ENCODE results near the gene CES2. TPM values are rescaled to one million over a fixed set of nuclear protein-coding genes. Genes with fewer than 3 reads are reported as not detected.
"Not testable (repeated sequence)": the region's sequence is repeated elsewhere in the genome, so short reads cannot be mapped to it uniquely, and the experiment has no call there.

CES2 gene
- total and polyA plus RNA-seq, 10 donors, result 8.0 to 48.1 (median 32.1) TPM

DNA sequence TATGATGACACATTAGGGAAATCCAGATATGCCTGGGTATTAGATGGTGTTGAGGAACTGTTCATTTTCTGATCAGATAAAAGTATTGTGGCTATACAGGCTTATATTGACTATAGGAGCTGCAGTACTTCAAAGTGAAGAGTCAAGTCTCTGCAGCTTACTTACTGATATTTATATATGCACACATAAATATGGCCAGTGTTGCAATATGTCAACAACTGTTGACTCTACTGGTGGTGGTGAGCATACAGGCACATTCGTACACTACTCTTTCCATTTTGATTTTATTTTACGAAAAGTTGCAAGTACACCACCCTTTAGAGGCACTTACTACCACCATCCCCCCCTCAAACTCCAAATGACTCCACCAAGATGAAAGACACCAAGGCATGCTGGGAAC is 3.7 kb upstream of the CES2 start:
- TF ChIP-seq POLR2A (IDR thresholded peaks at IDR 0.05), result no peak
- TF ChIP-seq, protein P1, sequence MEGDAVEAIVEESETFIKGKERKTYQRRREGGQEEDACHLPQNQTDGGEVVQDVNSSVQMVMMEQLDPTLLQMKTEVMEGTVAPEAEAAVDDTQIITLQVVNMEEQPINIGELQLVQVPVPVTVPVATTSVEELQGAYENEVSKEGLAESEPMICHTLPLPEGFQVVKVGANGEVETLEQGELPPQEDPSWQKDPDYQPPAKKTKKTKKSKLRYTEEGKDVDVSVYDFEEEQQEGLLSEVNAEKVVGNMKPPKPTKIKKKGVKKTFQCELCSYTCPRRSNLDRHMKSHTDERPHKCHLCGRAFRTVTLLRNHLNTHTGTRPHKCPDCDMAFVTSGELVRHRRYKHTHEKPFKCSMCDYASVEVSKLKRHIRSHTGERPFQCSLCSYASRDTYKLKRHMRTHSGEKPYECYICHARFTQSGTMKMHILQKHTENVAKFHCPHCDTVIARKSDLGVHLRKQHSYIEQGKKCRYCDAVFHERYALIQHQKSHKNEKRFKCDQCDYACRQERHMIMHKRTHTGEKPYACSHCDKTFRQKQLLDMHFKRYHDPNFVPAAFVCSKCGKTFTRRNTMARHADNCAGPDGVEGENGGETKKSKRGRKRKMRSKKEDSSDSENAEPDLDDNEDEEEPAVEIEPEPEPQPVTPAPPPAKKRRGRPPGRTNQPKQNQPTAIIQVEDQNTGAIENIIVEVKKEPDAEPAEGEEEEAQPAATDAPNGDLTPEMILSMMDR (IDR thresholded peaks at IDR 0.05 in 8 of 11, conservative IDR thresholded peaks at IDR 0.05 in 3 of 11), result no peak
- TF ChIP-seq POLR2AphosphoS5 (IDR thresholded peaks at IDR 0.05), result no peak
- Histone ChIP-seq H3K4me1 (peaks cover 30 to 55% (median 37%) of the 10 kb centered on the region in 6 donors), H3K36me3 (peaks cover 0 to 34% (median 11%) of the 10 kb centered on the region in 6 donors), H3K27ac (no peak overlapping the region), H3K4me3 (no peak overlapping the region), H3K27me3 (replicated peaks in 1 of 7) (peaks cover 0 to 1% (median 0%) of the 10 kb centered on the region in 7 donors), H3K9me3 (no peaks in the 10 kb centered on the region)
- intact Hi-C loops (cut with DNase I; ENCODE audit: low total_unique reads), result no loop called here
- DNase-seq, result no peak
- 90 to 95% (median 94%) methylated on average over 2 of the region's 2 CpGs for WGBS, 5 donors

DNA sequence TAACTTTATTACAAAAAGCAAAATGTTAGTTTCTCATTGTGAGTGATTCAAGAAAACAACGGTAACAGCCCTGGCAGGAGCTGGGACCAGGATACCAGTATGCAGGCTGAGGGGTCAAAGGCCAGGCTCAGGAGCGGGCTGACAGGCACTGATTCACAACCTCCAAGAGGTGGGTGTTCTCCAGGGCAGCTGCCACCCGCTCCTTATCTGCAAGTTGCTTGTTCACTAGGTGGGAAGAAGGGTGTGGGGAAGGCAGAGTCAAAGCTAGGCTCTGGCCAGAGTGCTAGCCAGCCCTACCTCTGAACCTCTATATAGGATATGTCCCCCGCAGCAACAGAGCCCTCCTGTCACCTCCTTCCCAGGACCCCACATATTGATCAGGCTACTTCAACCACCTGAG is 3.2 kb upstream of the CES2 start:
- peaks cover 31 to 55% (median 40%) of the 10 kb centered on the region in 6 donors for H3K4me1 ChIP-seq
- TF ChIP-seq, protein P1 (IDR thresholded peaks at IDR 0.05 in 8 of 11, conservative IDR thresholded peaks at IDR 0.05 in 3 of 11), result no peak
- TF ChIP-seq POLR2AphosphoS5 (IDR thresholded peaks at IDR 0.05), result no peak
- TF ChIP-seq POLR2A (IDR thresholded peaks at IDR 0.05), result no peak
- no peak for DNase-seq
- H3K36me3 ChIP-seq, result peaks cover 0 to 36% (median 11%) of the 10 kb centered on the region in 6 donors
- intact Hi-C loops (cut with DNase I; ENCODE audit: low total_unique reads), result no loop called here
- no peaks in the 10 kb centered on the region for H3K27me3 ChIP-seq (replicated peaks in 1 of 7)
- WGBS, 5 donors, result 90 to 98% (median 93%) methylated on average over 4 of the region's 4 CpGs
- H3K4me3 ChIP-seq, result no peak overlapping the region
- H3K27ac ChIP-seq, result peak overlapping the region in 1 of 8 donors; percentile 98
- H3K9me3 ChIP-seq, result no peaks in the 10 kb centered on the region

DNA sequence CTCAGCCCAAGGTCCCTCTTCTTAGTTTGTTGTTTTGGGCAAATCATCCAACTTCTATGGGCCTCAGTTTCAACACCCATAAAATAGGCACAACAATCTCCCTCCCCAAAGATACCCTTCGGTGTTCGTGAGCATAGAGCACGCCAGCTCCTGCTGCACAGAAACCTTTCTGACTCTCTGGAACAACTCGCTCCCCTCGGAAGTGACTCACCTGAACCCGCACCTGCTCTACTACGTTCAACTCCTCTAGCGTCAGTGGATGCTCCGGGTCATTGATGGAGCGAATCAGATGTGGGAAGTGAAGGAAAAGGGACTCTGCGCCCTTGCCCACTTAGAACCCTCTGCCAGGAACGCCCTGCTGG is 1.6 kb upstream of the CES2 start:
- DNase-seq, result no peak
- Histone ChIP-seq H3K4me3 (peak overlapping the region; percentile 60 to 98 (median 95)), H3K4me1 (peaks cover 31 to 66% (median 49%) of the 10 kb centered on the region in 6 donors), H3K27ac (peak overlapping the region; percentile 78 to 98 (median 94)), H3K9me3 (no peaks in the 10 kb centered on the region), H3K27me3 (replicated peaks in 1 of 7) (no peaks in the 10 kb centered on the region), H3K36me3 (peaks cover 0 to 53% (median 16%) of the 10 kb centered on the region in 6 donors)
- 2 to 5% (median 3%) methylated on average over 10 to 12 of the region's 12 CpGs for WGBS, 5 donors
- intact Hi-C loops (cut with DNase I; ENCODE audit: low total_unique reads), result no loop called here
- TF ChIP-seq, protein P1 (IDR thresholded peaks at IDR 0.05 in 8 of 11, conservative IDR thresholded peaks at IDR 0.05 in 3 of 11), result no peak
- no peak for TF ChIP-seq POLR2A (IDR thresholded peaks at IDR 0.05)
- no peak for TF ChIP-seq POLR2AphosphoS5 (IDR thresholded peaks at IDR 0.05)

DNA sequence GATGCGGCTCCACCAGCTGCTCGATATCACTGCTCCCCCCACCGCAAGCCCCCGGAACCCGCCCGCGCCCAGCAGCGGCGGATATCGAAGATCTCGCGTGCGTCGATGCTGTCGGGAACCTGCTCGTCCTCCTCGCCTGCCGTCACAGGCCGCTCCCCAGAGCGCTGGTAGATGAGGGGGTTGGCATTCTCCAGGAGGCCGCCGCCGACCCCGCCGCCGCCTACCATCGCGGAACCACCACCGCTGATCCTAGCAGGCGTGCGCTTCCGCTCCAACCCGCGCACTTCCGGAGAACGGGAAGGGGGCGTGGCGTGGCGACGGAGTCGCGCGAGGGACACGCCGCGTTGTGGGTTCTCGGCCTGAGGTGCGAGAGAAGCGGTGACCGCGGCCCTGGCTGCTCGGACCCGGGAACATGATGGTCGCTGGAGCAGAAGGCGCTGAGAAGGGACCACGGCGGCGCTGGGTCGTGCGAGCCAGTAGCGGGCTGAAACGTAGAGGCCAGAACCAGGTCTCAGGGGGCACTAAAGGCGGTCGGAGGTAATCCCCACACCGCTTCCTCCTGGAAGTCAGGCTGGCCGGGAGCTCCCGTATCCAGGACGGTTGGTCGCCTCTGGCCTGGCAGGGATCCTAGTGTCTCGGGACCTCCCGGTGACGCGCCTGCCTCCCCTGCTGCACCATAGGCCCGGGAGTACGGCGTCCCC is 1.0 kb upstream of the CES2 start, which contains the start of gene CIAO2B:
TSS of gene CIAO2B (minus strand) at position 265 of the 701 bp plus-strand sequence. CDS start at position 227, 38 bp downstream.
- TF ChIP-seq POLR2AphosphoS5 (IDR thresholded peaks at IDR 0.05), result peak; percentile 99
- TF ChIP-seq POLR2A (IDR thresholded peaks at IDR 0.05), result peak in 2 of 3 donors; percentile 50 to 65
- TF ChIP-seq, protein P1 (IDR thresholded peaks at IDR 0.05 in 8 of 11, conservative IDR thresholded peaks at IDR 0.05 in 3 of 11), result peak in 2 of 11 experiments; percentile 19 to 29
- H3K27ac ChIP-seq, result peak within 1 kb of the TSS; percentile 78 to 98 (median 94)
- H3K36me3 ChIP-seq, result peaks cover 0 to 58% (median 21%) of the 10 kb centered on the region in 6 donors
- H3K4me1 ChIP-seq, result peaks cover 31 to 67% (median 51%) of the 10 kb centered on the region in 6 donors
- intact Hi-C loops (cut with DNase I; ENCODE audit: low total_unique reads), result no loop called here
- peak within 1 kb of the TSS; percentile 60 to 98 (median 95) for H3K4me3 ChIP-seq
- peak; percentile 98 for DNase-seq
- no peaks in the 10 kb centered on the region for H3K9me3 ChIP-seq
- H3K27me3 ChIP-seq (replicated peaks in 1 of 7), result no peaks in the 10 kb centered on the region
- WGBS, 5 donors, result 0 to 2% (median 0%) methylated on average over 50 to 76 of the region's 76 CpGs

DNA sequence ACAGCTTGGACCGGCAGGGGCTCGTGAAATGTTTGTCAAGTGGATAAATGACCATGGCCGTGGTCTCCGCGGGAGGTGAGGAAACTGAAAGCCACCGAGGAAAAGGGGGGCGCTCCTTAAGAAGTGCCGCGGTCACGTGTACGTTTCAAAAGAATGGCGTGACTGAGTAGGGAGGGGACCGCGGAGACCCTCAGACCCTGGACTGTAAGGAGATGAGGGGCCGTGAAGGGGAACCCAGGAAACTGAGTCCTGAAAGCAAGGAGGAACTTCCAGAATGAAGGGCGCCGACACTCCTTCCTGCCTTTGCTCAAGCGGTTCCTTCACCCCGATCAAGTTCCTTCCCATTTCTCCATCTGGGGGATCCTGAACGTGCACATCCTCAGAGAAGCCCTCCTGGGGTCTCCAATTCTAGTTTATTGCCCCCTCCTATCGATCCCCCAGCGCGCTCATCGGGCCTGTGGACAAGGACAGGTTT is 440 bp upstream of the CES2 start:
- H3K27ac ChIP-seq, result peak overlapping the region; percentile 78 to 98 (median 94)
- H3K4me3 ChIP-seq, result peak overlapping the region; percentile 60 to 98 (median 95)
- intact Hi-C loops (cut with DNase I; ENCODE audit: low total_unique reads); H3K9me3 ChIP-seq; H3K27me3 ChIP-seq (replicated peaks in 1 of 7); DNase-seq: not testable (repeated sequence)
- peaks cover 0 to 64% (median 26%) of the 10 kb centered on the region in 6 donors for H3K36me3 ChIP-seq
- H3K4me1 ChIP-seq, result peaks cover 31 to 67% (median 51%) of the 10 kb centered on the region in 6 donors
- WGBS, 5 donors, result 3 to 7% (median 6%) methylated on average over 20 to 24 of the region's 24 CpGs
